C4-2B (cell line): Measurements from ENCODE around the gene SYT5.

Experiments
- ZFX ChIP-seq: fragments of 450-650 bp; IDR thresholded peaks from 2 replicates; pipeline ENCODE4 v1.6.1; 2017
- TF ChIP-seq, protein P1 (sequence below): fragments of 450-650 bp; conservative IDR thresholded peaks from 2 replicates; pipeline ENCODE4 v1.5.1; 2017; ENCODE audit warnings: mild to moderate bottlenecking

DNA sequence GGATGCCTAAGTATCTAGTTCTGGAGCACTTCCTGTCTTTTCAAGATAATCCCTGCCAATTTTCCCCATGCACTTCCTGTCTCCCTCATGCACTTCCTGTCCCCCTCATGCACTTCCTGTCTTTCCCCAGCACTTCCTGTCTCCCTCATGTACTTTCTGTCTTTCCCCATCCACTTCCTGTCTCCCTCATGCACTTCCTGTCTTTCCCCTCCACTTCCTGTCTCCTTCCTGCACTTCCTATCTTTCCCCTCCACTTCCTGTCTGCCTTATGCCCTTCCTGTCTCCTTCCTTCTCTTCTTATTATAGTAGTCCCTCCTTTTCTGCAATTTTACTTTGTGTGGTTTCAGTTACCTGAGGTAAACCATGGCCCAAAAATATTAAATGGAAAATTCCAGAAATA is 28.1 kb downstream of the SYT5 start:
- TF ChIP-seq, protein P1, sequence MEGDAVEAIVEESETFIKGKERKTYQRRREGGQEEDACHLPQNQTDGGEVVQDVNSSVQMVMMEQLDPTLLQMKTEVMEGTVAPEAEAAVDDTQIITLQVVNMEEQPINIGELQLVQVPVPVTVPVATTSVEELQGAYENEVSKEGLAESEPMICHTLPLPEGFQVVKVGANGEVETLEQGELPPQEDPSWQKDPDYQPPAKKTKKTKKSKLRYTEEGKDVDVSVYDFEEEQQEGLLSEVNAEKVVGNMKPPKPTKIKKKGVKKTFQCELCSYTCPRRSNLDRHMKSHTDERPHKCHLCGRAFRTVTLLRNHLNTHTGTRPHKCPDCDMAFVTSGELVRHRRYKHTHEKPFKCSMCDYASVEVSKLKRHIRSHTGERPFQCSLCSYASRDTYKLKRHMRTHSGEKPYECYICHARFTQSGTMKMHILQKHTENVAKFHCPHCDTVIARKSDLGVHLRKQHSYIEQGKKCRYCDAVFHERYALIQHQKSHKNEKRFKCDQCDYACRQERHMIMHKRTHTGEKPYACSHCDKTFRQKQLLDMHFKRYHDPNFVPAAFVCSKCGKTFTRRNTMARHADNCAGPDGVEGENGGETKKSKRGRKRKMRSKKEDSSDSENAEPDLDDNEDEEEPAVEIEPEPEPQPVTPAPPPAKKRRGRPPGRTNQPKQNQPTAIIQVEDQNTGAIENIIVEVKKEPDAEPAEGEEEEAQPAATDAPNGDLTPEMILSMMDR = no peak
- TF ChIP-seq ZFX = no peak
